ENCODE results near the gene SAT1. TPM values are rescaled to one million over a fixed set of nuclear protein-coding genes. Genes with fewer than 3 reads are reported as not detected.

The SAT1 gene
- total and polyA plus RNA-seq, 2 experiments from 2014 or later, result 1,822 to 2,173 TPM

DNA sequence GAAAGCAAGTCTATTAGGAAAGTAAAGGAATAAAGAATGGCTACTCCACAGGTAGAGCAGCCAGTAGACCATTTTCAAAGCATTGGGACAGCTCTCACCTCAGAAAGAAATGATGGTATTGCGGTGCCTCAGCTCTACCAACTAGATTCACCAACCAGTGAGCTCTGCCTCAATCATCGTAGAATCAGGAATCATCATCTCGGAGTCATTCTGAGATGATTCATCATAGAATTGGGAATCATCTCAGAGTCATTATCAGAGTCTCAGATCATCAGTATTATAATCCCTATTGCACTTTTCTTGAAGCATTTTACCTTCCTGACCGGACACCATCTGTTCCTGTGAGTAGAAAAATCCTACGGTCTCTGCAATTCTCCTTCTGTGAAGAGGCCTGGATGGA is 17.5 kb upstream of the SAT1 start:
- Histone ChIP-seq H3K79me2 (no peaks in the 10 kb centered on the region), H3K9me2 (replicated peaks; ENCODE audit: insufficient read depth) (no peaks in the 10 kb centered on the region), H3K4me2 (no peak overlapping the region), H3K4me1 (ENCODE audit: insufficient read depth) (no peaks in the 10 kb centered on the region), H3K27ac (no peak overlapping the region), H4K20me1 (ENCODE audit: insufficient read depth, poor library complexity, severe bottlenecking) (no peaks in the 10 kb centered on the region), H3K27me3 (no peaks in the 10 kb centered on the region), H2AFZ (no peak overlapping the region), H3K36me3 (replicated peaks; ENCODE audit: insufficient read depth, low read depth) (no peaks in the 10 kb centered on the region), H3K4me3 (no peak overlapping the region), H3K9me3 (ENCODE audit: low read depth) (no peaks in the 10 kb centered on the region)
- no peak for TF ChIP-seq EZH2phosphoT487 (IDR thresholded peaks at IDR 0.05; ENCODE audit: low read depth, severe bottlenecking, unreplicated experiment)
- TF ChIP-seq, protein P1, sequence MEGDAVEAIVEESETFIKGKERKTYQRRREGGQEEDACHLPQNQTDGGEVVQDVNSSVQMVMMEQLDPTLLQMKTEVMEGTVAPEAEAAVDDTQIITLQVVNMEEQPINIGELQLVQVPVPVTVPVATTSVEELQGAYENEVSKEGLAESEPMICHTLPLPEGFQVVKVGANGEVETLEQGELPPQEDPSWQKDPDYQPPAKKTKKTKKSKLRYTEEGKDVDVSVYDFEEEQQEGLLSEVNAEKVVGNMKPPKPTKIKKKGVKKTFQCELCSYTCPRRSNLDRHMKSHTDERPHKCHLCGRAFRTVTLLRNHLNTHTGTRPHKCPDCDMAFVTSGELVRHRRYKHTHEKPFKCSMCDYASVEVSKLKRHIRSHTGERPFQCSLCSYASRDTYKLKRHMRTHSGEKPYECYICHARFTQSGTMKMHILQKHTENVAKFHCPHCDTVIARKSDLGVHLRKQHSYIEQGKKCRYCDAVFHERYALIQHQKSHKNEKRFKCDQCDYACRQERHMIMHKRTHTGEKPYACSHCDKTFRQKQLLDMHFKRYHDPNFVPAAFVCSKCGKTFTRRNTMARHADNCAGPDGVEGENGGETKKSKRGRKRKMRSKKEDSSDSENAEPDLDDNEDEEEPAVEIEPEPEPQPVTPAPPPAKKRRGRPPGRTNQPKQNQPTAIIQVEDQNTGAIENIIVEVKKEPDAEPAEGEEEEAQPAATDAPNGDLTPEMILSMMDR (IDR thresholded peaks at IDR 0.05; ENCODE audit: poor library complexity), result no peak
- TF ChIP-seq EZH2 (IDR thresholded peaks at IDR 0.05; ENCODE audit: borderline replicate concordance), result no peak
- 72% methylated on average over 5 of the region's 5 CpGs for WGBS (ENCODE audit: low lambda C conversion rate, missing lambda C conversion rate)
- DNase-seq (ENCODE audit: low spot score), result no peak

DNA sequence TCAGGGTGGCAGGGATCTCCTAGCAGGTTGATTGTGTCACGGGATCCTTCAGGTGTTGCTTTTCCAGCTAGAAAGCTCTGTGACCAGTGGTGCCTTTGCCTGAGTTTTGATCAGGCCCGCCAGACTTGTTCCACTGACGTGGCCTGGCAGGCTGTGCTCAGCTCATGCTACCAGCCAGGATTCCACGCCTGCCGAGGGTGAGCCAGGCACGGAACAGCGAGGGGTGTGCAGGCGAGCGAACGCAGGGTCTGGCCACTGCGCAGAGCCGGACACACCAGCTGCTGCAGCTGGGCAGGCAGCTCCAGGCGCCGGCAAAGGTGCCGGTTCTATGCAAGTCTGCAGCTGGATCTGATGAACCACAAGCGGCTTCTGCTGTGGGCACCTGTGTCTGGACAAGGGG is 17.1 kb upstream of the SAT1 start:
- no peak overlapping the region for H3K4me3 ChIP-seq
- H3K27me3 ChIP-seq, result no peaks in the 10 kb centered on the region
- no peaks in the 10 kb centered on the region for H3K4me1 ChIP-seq (ENCODE audit: insufficient read depth)
- no peak for DNase-seq (ENCODE audit: low spot score)
- 95% methylated on average over 16 of the region's 16 CpGs for WGBS (ENCODE audit: low lambda C conversion rate, missing lambda C conversion rate)
- H3K79me2 ChIP-seq, result no peaks in the 10 kb centered on the region
- H3K4me2 ChIP-seq, result no peak overlapping the region
- H2AFZ ChIP-seq, result no peak overlapping the region
- no peaks in the 10 kb centered on the region for H3K36me3 ChIP-seq (replicated peaks; ENCODE audit: insufficient read depth, low read depth)
- no peak overlapping the region for H3K27ac ChIP-seq
- no peaks in the 10 kb centered on the region for H4K20me1 ChIP-seq (ENCODE audit: insufficient read depth, poor library complexity, severe bottlenecking)
- TF ChIP-seq EZH2 (IDR thresholded peaks at IDR 0.05; ENCODE audit: borderline replicate concordance), result no peak
- no peak for TF ChIP-seq EZH2phosphoT487 (IDR thresholded peaks at IDR 0.05; ENCODE audit: low read depth, severe bottlenecking, unreplicated experiment)
- TF ChIP-seq, protein P1 (IDR thresholded peaks at IDR 0.05; ENCODE audit: poor library complexity), result no peak
- H3K9me3 ChIP-seq (ENCODE audit: low read depth), result no peaks in the 10 kb centered on the region
- H3K9me2 ChIP-seq (replicated peaks; ENCODE audit: insufficient read depth), result no peaks in the 10 kb centered on the region

- no peak for DNase-seq (ENCODE audit: low spot score)
- Histone ChIP-seq H3K36me3 (replicated peaks; ENCODE audit: insufficient read depth, low read depth) (no peaks in the 10 kb centered on the region), H3K9me2 (replicated peaks; ENCODE audit: insufficient read depth) (no peaks in the 10 kb centered on the region), H3K79me2 (no peaks in the 10 kb centered on the region), H4K20me1 (ENCODE audit: insufficient read depth, poor library complexity, severe bottlenecking) (no peaks in the 10 kb centered on the region), H3K4me1 (ENCODE audit: insufficient read depth) (no peaks in the 10 kb centered on the region), H3K27ac (no peak overlapping the region), H3K4me3 (no peak overlapping the region), H3K9me3 (ENCODE audit: low read depth) (no peaks in the 10 kb centered on the region), H3K27me3 (no peaks in the 10 kb centered on the region), H2AFZ (no peak overlapping the region), H3K4me2 (no peak overlapping the region)
- TF ChIP-seq EZH2 (IDR thresholded peaks at IDR 0.05; ENCODE audit: borderline replicate concordance) (no peak), EZH2phosphoT487 (IDR thresholded peaks at IDR 0.05; ENCODE audit: low read depth, severe bottlenecking, unreplicated experiment) (no peak)
- TF ChIP-seq, protein P1 (IDR thresholded peaks at IDR 0.05; ENCODE audit: poor library complexity), result no peak
- WGBS (ENCODE audit: low lambda C conversion rate, missing lambda C conversion rate), result 89% methylated on average over 28 of the region's 28 CpGs
Observed at GRCh38 chrX:23766650-23767551, 16.1 kb upstream of the SAT1 start.

All from hepatocyte (in vitro differentiated cells).